ENCODE measurements around the gene OSBPL9.

Gene OSBPL9

GRCh38 chr1:51666478-51666877, 49.6 kb downstream of the OSBPL9 start:
- Mint-ChIP-seq H3K4me3 (no peak overlapping the region), H3K27ac (no peak overlapping the region), H3K9me3 (no peaks in the 10 kb centered on the region), H3K36me3 (ENCODE audit: low read depth) (peaks cover 10% of the 10 kb centered on the region), H3K27me3 (ENCODE audit: low read depth, poor library complexity) (no peaks in the 10 kb centered on the region), H3K4me1 (peaks cover 9% of the 10 kb centered on the region)
- no peak for DNase-seq
- TF ChIP-seq CTCF (IDR thresholded peaks at IDR 0.05): no peak

GRCh38 chr1:51667561-51667960, 50.7 kb downstream of the OSBPL9 start:
- peaks cover 5% of the 10 kb centered on the region for H3K36me3 Mint-ChIP-seq (ENCODE audit: low read depth)
- H3K4me1 Mint-ChIP-seq: no peaks in the 10 kb centered on the region
- no peak overlapping the region for H3K4me3 Mint-ChIP-seq
- DNase-seq: no peak
- no peaks in the 10 kb centered on the region for H3K9me3 Mint-ChIP-seq
- H3K27me3 Mint-ChIP-seq (ENCODE audit: low read depth, poor library complexity): no peaks in the 10 kb centered on the region
- no peak for TF ChIP-seq CTCF (IDR thresholded peaks at IDR 0.05)
- H3K27ac Mint-ChIP-seq: no peak overlapping the region

DNA sequence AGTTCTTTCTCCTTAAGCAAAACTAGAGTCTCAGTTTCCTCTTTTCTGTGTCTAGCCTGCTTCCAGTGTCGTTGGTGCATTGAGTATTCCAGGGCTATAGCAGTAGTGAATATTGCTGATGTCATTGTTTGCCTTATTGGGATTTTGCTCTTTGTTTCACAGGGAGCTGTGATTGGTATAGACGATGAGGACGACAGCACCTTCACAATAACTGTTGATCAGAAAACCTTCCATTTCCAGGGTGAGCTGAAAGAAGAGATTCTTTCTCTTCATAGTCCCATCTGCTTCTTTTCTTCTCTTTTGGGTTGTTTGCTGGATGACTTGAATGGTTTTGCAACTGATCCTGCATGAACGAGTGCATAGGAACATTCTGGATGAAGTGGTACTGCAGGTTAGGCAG, 52.4 kb downstream of the OSBPL9 start:
- TF ChIP-seq CTCF (IDR thresholded peaks at IDR 0.05): no peak
- no peaks in the 10 kb centered on the region for H3K27me3 Mint-ChIP-seq (ENCODE audit: low read depth, poor library complexity)
- H3K9me3 Mint-ChIP-seq: no peaks in the 10 kb centered on the region
- H3K4me1 Mint-ChIP-seq: no peaks in the 10 kb centered on the region
- H3K4me3 Mint-ChIP-seq: no peak overlapping the region
- H3K27ac Mint-ChIP-seq: no peak overlapping the region
- peaks cover 6% of the 10 kb centered on the region for H3K36me3 Mint-ChIP-seq (ENCODE audit: low read depth)
- DNase-seq: no peak

DNA sequence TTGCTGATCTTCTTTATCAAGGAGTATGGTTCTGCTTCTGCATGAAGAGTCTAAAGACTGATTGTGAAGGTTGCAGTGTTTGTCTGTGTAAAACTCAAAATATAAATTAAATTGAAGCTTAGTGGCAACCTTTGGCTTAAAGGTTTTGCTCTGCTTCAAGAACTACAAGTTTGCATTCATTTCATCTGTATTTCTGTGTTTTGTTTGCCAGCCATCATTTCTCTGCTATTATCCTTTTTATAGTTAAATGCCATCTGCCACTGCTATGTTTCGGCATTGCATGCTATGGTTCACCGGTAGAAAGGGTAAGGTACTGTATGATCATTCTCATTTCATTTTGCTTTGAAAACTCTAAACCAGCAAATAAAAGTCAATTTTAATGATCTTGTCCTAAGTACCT, 52.9 kb downstream of the OSBPL9 start:
- no peak for TF ChIP-seq CTCF (IDR thresholded peaks at IDR 0.05)
- H3K27ac Mint-ChIP-seq: no peak overlapping the region
- H3K4me3 Mint-ChIP-seq: no peak overlapping the region
- no peaks in the 10 kb centered on the region for H3K4me1 Mint-ChIP-seq
- H3K27me3 Mint-ChIP-seq (ENCODE audit: low read depth, poor library complexity): no peaks in the 10 kb centered on the region
- H3K36me3 Mint-ChIP-seq (ENCODE audit: low read depth): peaks cover 10% of the 10 kb centered on the region
- DNase-seq: no peak
- no peaks in the 10 kb centered on the region for H3K9me3 Mint-ChIP-seq

DNA sequence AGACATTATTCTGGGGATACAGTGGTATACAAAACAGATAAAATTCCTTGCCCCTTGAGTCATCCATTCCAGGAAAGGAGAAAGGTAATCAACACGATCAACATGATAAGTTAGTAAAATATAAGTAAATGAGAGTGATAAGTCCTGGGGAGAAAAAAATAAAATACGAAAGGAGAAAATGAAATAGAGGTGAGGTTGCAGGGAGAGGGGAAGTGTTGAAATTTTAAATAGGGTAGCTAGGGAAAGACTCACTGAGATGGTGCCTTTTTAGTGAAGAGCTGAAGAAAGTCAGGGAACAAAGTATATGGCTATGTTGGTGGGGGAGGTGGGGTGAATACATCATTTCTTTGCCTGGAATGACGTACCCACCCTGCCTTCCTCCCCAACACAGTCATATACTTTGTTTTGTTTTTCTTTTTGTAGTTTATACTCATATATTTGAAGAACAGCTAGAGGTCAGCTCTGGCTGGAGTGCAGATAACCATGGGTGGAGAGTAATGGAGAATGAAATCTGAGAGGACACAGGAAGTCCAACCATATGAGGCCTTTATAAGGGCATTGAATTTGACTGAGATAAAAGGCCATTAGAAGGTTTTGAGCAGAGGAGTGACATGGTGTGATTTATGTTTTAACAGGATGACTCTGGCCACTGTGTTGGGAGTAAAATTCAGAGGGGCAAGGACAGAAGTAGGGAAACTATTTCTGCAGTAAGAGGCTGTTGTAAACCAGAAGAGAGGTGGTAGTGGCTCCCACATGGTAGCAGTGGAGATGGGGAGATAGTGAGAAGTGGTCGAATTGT, 54.8 kb downstream of the OSBPL9 start:
- no peaks in the 10 kb centered on the region for H3K9me3 Mint-ChIP-seq
- no peak for DNase-seq
- no peaks in the 10 kb centered on the region for H3K27me3 Mint-ChIP-seq (ENCODE audit: low read depth, poor library complexity)
- no peaks in the 10 kb centered on the region for H3K4me1 Mint-ChIP-seq
- no peak overlapping the region for H3K4me3 Mint-ChIP-seq
- H3K36me3 Mint-ChIP-seq (ENCODE audit: low read depth): peaks cover 6% of the 10 kb centered on the region
- no peak for TF ChIP-seq CTCF (IDR thresholded peaks at IDR 0.05)
- no peak overlapping the region for H3K27ac Mint-ChIP-seq

- peaks cover 6% of the 10 kb centered on the region for H3K36me3 Mint-ChIP-seq (ENCODE audit: low read depth)
- no peak overlapping the region for H3K4me3 Mint-ChIP-seq
- H3K4me1 Mint-ChIP-seq: no peaks in the 10 kb centered on the region
- H3K27me3 Mint-ChIP-seq (ENCODE audit: low read depth, poor library complexity): no peaks in the 10 kb centered on the region
- no peak overlapping the region for H3K27ac Mint-ChIP-seq
- TF ChIP-seq CTCF (IDR thresholded peaks at IDR 0.05): no peak
- no peak for DNase-seq
- H3K9me3 Mint-ChIP-seq: no peaks in the 10 kb centered on the region
Observed at GRCh38 chr1:51673279-51673678, 56.4 kb downstream of the OSBPL9 start.
